NCI-H345 treated with DMSO at 0.1 percent for 48 hours (cell line): ENCODE measurements around the gene BICDL2.

Source experiments
- DNase-seq: peaks from one replicate; lab custom pipeline; 2025; ENCODE audit not compliant: unreplicated experiment; lab: John Stamatoyannopoulos, UW

Gene BICDL2

DNA sequence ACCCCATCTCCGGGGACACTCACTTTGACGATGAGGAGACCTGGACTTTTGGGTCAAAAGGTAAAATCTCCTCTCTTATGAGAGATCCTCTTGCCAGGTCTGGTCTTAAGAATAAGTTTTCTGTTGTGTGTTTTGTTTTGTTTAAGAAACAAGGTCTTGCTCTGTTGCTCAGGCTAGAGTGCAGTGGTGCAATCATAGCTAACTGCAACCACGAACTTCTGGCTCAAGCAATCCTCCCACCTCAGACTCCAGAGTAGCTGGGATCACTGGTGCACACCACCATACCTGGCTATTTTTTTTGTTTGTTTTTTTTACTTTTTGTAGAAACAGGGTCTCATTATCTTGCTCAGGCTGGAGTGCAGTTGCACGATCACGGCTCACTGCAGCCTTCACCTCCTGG is 13.7 kb upstream of the BICDL2 start:
- no peak for DNase-seq

DNA sequence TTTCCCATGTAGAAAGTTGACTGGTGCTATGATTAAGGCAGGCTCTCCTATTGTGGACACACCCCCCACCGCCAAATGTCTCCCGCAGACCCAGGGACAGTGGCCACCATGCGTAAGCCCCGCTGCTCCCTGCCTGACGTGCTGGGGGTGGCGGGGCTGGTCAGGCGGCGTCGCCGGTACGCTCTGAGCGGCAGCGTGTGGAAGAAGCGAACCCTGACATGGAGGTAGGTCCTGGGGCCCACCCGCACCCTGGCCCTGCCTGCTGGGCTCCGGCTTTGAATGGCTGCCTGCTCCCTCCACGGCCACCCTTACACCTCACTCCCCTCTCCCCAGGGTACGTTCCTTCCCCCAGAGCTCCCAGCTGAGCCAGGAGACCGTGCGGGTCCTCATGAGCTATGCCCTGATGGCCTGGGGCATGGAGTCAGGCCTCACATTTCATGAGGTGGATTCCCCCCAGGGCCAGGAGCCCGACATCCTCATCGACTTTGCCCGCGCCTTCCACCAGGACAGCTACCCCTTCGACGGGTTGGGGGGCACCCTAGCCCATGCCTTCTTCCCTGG is 13.3 kb upstream of the BICDL2 start:
- DNase-seq, result no peak

DNA sequence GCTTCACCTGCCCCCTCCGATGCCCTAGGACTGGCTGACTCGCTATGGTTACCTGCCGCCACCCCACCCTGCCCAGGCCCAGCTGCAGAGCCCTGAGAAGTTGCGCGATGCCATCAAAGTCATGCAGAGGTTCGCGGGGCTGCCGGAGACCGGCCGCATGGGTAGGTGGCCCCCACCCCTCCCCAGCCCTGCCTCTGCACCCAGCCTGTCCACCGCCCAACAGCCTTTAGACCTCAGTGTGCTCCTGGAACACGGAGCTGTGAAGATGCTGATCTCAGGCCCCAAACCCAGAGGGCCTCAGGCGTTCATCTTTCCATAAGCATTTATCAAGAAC is 10.6 kb upstream of the BICDL2 start:
- DNase-seq, result no peak

DNA sequence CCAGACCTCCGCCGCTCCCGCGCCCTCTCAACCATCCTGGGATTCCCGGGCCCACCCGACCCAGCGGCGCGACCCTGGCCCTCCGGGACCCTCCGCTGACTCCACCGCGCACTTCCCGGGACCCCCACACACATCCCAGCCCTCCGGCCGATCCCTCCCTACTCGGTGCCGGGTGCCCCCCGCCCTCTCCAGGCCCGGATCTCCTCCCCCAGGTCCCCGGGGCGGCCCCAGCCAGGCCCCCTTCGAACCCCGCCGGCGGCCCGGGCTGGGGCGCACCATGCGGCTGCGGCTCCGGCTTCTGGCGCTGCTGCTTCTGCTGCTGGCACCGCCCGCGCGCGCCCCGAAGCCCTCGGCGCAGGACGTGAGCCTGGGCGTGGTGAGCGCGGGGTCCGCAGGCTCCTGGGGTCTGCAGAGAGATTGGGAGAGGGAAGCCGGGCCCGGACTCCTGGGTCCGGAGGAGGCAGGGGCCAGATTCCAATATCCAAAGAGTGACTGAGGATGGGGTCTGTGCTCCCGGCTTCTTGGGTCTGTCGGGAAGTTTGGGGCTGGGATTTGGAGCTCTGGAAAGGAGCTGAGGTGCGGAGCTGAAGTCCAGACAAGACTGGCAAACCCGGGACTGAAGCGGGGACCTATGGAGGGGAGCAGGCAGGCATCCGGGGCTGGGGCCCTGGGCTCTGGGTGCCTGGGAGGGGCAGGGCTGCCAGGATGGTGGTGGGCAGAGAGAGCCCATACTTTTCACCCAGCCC is 10.1 kb upstream of the BICDL2 start:
- DNase-seq, result no peak

DNA sequence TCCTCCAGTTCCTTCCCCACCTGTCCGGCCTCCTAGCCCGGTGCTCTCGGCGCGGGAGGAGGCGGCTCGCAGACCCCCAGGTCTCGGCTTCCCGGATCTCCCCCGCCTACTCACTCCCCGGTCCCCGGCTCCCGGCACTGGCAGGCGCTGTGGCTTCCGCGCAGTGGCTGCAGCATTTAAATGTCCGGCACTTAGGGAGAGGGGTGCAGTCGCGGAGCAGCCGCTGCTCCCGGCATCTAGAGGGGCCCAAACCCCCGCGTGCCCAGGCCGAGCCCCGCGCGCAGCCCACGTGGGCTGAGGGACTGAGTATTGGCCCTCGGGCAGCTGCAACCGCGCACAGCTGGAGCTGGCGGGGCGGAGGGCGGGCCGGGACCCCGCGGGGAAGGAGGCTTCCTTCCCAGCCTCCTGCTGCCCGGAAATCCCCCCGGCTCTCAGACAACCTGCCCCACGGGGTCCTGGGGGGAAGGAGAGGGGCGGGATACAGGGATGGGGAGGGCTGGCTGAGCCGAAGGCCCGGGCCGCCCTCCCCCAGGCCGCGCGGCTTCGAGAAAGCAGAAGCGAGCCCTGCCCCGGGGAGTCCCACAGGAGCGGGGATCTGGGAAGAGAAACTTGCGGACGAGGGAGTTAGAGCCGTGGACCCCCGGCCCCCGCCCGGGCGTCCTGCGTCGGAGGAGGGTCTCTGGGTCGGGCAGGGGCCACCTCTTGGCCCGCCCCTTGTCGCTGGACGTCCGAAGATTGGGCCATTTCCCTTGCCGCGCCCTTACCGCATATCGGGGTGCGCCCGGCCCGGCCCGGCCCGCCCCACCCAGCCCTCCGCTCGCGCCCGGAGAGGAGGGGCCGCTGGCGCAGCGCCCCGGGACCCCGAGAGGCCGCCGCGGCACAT is 9.3 kb upstream of the BICDL2 start, which contains the start of gene MMP25:
Gene MMP25 (plus strand): TSS at position 804 of the 883 bp plus-strand sequence. CDS start 357 bp downstream, outside the sequence.
- DNase-seq, result no peak

DNA sequence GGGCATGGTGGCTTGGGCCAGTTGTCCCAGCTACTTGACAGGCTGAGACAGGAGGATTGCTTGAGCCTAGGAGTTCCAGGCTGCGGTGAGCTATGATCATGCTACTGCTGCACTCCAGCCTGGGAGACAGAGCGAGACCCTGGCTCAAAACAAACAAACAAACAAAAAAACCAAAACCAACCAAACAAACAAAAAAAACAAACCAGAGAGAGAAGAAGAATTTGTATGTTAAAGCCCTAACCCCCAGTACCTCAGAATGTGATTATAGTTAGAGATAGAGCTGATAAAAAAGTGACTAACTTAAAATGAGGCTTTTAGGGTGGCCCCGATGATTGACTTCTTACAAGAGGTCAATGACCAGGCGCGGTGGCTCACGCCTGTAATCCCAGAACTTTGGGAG is 8.0 kb upstream of the BICDL2 start:
- no peak for DNase-seq

DNA sequence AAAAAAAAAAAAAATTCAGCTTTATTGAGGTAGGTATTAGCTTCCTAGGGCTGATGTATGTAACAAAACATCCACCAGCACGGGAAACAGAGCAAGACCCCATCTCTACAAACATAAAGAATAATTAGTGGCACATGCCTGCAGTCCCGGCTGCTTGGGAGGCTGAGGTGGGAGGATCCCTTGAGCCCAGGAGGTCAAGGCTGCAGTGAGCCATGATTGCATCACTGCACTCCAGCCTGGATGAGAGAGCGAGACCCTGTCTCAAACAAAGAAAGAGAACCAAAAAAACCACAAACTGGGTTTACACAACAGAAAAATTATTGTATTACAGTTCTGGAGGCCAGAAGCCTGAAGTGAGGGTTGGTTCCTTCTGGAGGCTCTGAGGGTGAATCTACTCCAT is 5.6 kb upstream of the BICDL2 start:
- no peak for DNase-seq

DNA sequence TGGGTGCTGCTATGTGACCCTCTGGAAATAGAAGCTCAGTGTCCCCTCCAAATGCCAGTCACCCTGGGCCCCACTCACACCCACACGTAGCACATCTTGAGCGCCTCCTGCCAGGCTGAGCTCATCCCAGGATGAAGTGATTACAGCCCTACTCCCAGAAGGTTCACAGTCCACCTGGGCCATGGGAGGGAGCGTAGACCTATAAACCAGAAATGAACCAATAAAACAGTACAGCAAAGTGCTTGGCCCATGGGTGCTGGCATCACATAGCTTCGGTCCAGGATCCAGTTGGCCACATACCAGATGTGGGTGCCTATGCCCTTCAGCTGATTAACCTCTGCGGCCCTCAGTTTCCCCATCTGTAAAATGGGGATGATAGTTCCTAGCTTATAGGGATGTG is 2.2 kb upstream of the BICDL2 start:
- DNase-seq, result no peak

DNA sequence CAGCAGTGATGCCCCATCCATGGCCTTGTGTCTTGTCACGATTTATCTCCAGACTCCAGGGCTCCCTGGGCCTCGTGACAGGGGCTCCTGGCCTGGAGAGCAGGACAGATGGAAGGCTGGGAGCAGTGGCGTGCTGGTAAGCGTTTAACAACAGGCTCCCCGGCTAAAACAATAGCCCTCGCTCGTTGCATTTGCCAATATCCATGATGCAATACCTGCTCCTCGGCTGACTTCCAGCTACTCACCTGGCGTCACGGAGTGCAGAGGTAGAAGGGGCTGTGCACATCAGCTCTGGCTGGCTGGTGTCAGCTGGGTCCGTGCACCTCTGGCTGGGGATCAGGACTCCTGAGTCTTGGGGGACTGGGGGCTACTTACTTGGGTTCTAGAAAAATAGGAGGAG is 1.5 kb upstream of the BICDL2 start:
- DNase-seq, result peak; percentile 46

DNA sequence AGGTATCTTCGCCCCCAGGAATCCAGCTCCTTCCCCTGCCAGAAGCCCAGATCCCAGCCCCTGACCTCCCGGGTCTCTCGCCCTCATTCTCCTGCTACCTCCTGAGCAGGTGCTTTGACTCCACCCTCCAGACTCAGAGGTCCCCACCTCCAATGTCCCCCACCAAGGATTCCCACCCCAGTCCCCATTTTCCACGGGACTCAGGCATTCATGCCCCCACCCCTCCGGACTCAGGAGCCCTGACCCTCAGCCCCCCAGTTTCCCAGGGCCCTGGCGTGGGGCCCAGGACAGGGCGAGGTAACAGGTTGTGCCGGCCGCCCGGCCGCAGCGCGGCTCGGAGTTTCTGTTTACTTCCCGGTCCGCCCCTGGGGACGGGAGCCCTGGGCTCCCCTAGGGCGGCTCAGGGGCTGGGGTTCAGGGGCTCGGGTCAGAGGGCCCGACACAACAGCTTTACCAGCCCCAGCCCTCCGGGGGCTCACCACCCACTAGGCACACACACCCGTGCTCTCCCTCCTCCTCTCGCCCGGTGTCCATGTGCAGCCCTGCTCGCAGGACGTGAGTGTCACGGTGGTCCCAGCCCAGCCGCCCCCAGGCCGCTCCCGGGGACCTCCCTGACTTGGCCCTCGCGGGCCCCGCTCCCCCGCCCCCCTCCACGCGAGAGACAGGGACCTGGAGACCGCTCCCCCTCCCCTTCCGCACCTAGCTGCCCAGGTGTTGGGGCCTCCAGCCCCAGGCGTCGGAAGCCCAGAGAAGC is 595 bp downstream of the BICDL2 start:
- DNase-seq, result no peak

DNA sequence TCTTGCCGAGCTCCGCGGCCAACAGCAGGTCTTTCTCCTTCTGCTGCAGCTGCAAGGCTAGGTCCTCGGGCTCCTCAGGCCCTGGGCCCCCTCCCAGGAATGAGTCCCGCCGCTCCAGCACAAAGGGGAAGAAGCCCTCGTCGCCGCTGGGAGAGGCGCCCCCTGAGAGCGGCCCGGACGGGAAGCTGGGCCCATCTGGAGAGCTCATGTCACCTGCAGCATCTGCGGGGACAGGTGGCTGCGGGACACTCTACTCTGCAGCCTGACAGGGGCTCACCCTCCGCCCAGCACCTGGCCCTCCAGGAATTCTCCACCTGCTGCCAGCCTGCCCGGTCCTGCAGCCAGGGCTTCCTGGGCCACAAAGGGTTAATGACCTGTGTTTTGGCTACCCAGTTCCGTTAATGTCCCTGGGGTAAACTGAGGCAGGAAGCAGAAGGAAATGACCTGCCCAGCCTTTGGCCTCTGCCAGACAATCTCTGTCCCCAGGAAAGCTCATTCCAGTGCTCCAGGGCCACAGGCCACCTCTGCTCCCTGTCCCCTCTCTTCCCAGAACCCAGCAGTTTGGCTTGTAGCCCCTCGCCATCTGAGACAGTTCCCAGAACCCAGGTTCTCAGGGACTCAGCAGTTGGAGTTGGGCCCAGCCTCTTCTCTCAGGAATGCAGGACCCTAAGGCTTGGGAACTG is 1.3 kb downstream of the BICDL2 start:
- DNase-seq, result no peak

DNA sequence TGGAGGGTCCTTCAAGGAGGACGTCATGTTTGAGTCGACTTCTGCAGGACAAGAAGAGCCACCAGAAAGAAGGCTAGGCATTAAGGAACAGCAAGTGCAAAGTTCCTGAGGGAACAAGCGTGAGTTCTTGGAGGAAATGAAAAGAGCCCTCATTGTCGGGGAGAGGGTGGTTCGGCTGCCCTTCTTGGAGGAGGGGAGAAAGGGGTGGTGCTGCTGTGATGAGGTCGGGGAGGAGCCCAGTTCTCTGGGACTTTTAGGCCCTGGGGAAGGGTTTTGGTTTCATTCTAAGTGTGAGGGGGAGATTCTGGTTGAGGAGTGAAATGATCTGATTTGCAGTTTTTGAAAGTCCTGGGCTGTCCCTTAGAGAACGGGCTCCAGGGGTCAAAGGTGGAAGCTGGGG is 4.1 kb downstream of the BICDL2 start:
- no peak for DNase-seq

DNA sequence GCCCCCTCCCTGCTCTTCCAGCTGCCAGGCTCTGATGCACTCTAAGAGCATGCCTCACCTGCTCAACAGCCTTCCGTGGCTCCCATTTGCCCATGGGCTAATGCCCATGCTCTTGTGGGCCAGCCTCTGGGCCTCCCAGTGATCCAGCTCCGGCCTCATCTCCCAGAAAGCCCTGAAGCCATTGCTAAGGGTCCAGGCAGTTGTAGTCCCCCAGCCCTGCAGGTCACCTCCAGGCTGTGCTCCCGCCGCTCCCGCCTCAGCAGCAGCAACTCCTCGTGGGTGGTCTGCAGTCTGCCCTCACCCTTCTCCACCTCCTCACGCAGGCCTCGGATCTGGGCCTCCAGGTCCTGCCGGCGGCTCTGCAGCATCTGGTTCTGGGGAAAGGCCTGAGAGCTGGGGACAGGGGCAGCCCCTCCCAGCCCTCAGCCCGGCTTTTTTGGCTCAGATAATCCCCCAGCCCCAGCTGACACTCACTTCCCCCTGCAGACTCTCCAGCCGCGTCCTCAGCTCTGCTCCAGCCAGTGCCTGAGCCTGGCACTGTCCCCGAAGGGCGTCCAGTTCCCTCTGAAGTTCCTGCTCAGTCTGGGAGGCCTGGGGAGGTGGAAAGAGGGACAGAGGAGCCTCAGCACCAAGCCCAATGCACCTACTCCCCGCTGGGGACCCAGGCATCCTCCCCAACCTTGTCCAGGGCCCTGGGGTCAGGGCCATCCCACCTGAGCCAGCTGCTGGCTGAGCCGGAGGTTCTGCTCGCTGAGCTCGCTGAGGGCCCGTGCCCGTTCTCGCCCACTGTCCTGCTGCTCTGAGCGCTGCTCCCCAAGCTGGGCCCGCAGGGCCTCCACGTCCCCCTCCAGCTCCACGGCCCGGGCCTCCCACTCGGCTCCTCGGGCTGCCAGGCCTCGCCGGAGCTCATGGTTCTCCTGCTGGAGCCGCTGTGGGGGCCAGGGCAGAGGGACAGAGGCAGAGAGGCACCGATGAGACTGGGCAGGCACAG is 6.2 kb downstream of the BICDL2 start:
- no peak for DNase-seq

DNA sequence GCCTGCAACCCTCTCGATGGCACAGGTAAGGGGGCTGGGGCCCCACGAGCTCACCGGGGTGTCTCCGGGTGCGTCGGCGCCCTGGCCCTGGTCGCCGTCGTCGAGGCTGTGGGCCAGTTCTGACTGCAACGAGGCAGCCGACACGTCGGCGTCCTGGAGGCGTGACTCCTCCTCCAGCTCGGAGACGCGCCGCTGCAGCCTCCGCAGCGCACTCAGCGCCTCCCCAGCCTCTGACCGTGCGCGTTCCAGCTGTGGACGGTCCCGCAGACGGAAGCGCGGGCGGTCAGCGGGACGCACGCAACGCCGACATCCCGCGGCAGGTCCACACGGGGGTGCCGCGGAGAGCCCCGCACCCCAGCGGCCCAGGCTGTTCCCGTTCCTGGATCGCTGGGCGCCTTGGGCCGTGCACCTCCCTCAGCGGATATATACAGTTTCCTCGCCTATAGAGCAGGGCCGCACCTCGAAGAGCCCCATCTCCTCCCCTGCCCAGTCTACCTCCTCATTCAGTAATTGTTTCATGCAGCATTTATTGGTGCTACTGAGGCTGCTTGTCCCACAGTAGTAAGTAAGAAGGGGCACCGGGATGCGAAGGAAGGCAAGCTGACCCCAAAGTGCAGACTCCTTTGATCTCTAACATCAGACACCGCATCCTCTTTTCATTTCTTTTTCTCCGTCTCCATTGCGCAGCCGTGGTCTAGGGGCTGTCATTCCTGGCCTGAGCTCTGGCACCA is 7.1 kb downstream of the BICDL2 start:
- DNase-seq, result no peak

DNA sequence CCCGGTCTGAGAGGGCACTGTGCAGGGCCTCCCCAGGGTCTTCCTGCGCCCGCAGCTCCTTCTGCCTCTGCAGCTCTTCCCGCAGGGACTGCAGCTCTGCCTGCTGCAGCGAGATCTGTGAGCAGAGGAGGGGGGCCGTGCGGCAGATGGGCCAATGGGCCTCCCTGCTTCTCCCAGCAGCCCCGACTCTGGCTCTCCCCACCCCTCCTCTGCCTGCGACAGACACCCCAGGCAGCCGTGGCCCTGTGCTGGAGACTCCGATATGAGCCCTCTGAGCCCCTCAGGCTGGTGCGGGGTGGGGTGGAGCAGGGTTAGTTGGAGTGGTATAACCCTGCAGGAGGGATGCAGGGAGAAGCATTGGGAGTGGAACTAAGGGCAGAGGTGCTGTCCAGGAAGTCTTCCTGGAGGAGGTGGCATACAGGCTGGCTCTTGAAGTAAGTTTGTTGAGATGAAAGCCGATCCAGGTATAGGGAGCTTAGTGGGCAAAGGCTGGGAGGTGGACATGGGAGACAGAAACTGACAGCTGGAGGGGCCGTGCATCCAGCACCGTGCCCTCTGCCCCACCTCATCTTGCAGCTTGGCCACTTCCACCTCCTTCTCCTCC is 7.9 kb downstream of the BICDL2 start:
- no peak for DNase-seq

DNA sequence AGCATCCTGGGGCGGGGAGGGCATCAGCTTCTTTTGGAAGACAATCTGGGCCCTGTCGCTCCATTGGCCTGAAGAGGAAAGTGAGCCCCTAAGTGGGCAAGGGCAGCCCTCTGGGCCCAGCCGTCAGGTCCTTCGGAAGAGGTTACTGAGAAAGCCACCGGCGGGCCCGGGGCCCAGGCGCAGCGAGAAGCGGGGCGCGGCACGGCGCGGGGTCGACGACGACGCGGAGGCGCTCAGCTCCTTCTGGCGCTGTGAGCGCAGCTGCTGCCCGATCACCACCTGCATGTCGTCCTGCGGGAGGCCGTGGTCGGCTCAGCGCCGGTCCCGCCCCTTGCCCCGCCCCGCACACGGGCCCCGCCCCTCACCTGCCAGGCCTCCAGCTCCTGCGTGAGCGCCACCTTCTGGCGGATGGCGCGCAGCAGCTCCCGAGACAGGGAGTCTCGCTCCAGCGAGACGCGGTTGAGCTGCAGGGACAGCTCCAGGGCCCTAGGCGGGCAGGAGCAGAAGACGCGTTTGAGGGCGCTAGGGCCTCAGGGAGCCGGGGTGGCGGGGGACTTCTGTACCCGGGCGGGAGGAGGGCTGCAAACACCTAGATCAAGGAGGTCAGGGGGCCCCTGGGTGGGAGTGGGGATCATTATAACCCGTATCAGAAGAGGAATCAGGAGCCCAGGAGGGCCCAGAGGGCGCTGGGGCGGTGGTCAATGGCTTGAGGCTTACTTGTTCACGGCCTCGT is 8.6 kb downstream of the BICDL2 start:
- peak; percentile 59 for DNase-seq

DNA sequence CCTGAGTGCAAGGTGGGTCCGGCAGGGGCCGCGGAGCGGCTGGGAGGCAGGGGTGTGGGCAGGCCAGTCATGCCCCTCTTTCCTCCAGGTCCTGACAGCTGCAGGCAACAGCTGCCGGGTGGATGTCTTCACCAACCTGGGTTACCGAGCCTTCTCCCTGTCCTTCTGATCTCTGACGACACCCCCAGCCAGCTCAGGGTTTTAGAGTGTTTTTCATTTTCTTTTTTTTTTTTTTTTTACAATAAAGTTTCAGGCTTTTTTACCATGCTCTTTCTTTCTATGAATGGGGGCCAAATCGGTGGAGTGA is 9.3 kb downstream of the BICDL2 start:
- DNase-seq, result no peak
